Prostate gland (tissue), 2 donors: ENCODE results near the gene FOXD2.

Source experiments
- POLR2A ChIP-seq: fragments of 450-650 bp; IDR thresholded peaks from one replicate; pipeline ENCODE4 v1.6.1; 2016; ENCODE audit warnings: antibody characterized with exemption, mild to moderate bottlenecking
- TF ChIP-seq, protein P1 (sequence below), 4 experiments: fragments of 200-600 bp in 2 of 4; fragments of 450-650 bp in 2 of 4; sonication (generic) in 2 of 4; IDR thresholded peaks; 1 replicate in 3 of 4; 2 replicates in 1 of 4; pipeline ENCODE4 v1.5.1; 2016 to 2019; ENCODE audit warnings: antibody characterized with exemption in 4 of 4, mild to moderate bottlenecking in 2 of 4, moderate library complexity in 2 of 4

DNA sequence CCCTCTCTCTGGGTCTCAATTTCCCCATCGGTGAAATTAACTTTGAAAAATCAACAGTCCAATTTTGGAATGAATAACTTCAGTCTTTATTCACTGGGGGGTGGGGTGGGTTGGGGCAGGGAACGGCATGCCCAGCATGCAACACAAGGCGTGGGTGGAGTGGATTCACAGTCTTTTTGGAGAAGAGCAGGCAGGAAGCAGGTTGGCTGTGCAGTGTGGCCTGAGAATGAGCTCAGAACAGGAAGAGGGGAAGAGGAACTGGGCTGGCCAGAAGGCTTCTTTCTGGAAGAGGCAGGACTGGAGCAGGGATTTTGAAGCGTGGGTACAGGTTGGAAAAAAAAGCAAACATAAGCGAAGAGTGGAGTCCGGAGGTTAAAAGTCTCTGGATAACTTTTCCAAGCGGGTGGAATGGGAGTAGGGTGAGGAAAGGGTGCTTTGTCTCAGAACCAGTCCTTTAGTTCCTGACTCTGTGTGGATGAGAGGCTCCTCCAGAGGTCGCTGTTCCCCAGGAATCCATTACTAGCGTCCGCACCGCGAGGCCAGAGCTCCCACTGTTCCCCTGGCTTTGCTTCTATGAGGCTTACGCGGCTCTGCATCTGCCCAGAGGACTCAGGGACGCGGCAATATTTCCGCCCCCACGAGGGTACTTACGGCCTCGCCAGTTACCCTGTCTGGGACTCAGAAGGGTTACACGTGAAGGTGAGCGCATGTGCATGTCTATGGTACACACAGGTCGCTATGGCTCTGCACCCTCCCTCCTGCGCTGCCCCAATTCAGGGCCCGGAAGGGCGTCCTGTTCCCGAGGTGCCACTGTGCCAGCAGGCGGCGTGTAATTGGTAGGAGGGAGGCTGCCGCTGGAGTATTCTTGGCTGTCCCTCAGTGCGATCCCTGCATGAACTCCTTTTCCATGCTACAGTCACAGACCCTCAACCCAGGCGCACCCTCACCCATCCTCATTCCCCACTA, 5.5 kb upstream of the FOXD2 start:
- TF ChIP-seq, protein P1, sequence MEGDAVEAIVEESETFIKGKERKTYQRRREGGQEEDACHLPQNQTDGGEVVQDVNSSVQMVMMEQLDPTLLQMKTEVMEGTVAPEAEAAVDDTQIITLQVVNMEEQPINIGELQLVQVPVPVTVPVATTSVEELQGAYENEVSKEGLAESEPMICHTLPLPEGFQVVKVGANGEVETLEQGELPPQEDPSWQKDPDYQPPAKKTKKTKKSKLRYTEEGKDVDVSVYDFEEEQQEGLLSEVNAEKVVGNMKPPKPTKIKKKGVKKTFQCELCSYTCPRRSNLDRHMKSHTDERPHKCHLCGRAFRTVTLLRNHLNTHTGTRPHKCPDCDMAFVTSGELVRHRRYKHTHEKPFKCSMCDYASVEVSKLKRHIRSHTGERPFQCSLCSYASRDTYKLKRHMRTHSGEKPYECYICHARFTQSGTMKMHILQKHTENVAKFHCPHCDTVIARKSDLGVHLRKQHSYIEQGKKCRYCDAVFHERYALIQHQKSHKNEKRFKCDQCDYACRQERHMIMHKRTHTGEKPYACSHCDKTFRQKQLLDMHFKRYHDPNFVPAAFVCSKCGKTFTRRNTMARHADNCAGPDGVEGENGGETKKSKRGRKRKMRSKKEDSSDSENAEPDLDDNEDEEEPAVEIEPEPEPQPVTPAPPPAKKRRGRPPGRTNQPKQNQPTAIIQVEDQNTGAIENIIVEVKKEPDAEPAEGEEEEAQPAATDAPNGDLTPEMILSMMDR (IDR thresholded peaks at IDR 0.05): peak; percentile 57 to 87 (median 82)
- TF ChIP-seq POLR2A: no peak
